ENCODE results near the gene ZNF440. TPM values are rescaled to one million over a fixed set of nuclear protein-coding genes. Genes with fewer than 3 reads are reported as not detected.
"Not testable (repeated sequence)": the region's sequence is repeated elsewhere in the genome, so short reads cannot be mapped to it uniquely, and the experiment has no call there.

ZNF440 gene
- total RNA-seq, 1 donor from 2014 or later: 22.2 TPM

DNA sequence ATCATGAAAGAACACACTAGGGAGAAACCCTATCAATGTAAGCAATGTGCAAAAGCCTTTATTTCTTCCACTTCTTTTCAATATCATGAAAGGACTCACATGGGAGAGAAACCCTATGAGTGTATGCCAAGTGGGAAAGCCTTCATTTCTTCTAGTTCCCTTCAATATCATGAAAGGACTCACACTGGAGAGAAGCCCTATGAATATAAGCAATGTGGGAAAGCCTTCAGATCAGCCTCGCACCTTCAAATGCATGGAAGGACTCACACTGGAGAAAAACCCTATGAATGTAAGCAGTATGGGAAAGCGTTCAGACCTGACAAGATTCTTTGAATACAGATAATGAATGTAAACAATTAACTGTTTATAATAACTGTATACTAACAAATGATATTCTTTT lies 19.5 kb downstream of the ZNF440 start:
- H3K9me3 Mint-ChIP-seq: peaks cover 39% of the 10 kb centered on the region
- H3K36me3 Mint-ChIP-seq (ENCODE audit: low read depth): peaks cover 80% of the 10 kb centered on the region
- no peak overlapping the region for H3K27ac Mint-ChIP-seq (ENCODE audit: unreplicated experiment)
- no peak overlapping the region for H3K4me3 Mint-ChIP-seq
- DNase-seq (ENCODE audit: low read depth, low spot score): no peak
- no peak for TF ChIP-seq CTCF (conservative IDR thresholded peaks at IDR 0.05)
- H3K27me3 Mint-ChIP-seq (ENCODE audit: low read depth): no peaks in the 10 kb centered on the region
- H3K4me1 Mint-ChIP-seq: no peaks in the 10 kb centered on the region

DNA sequence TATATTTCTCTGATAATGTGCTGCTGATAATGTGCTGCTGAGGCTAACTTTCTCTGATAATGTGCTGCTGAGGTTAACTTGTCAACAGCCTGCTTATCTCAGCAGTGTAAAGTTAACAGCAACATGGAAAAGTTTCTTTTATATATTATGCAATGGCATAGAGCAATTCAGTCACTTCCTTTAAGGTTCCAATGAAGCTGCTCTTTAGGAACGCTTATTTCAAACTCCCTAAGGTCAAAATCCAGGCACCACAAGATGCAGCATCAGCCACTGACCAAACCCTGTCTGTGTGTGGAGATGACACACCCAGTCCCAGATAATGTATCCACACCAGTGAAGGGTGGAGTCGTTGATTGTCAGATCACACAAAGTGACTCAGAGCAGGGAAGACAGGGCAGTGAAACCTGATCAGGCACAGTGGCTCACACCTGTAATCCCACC lies 21.6 kb downstream of the ZNF440 start:
- not testable (repeated sequence) for H3K4me3 Mint-ChIP-seq

GRCh38 chr19:11843722-11844121 lies 29.6 kb downstream of the ZNF440 start:
- Mint-ChIP-seq H3K36me3 (ENCODE audit: low read depth) (peaks cover under 1% of the 10 kb centered on the region), H3K4me1 (peaks cover 13% of the 10 kb centered on the region), H3K27ac (ENCODE audit: unreplicated experiment) (no peak overlapping the region), H3K9me3 (peaks cover 10% of the 10 kb centered on the region), H3K4me3 (no peak overlapping the region), H3K27me3 (ENCODE audit: low read depth) (no peaks in the 10 kb centered on the region)
- no peak for DNase-seq (ENCODE audit: low read depth, low spot score)
- TF ChIP-seq CTCF (conservative IDR thresholded peaks at IDR 0.05): no peak

More for the DNA sequence above, 21.6 kb downstream of the ZNF440 start:
- not testable (repeated sequence) for H3K27me3 Mint-ChIP-seq (ENCODE audit: low read depth); H3K4me1 Mint-ChIP-seq; DNase-seq (ENCODE audit: low read depth, low spot score); H3K27ac Mint-ChIP-seq (ENCODE audit: unreplicated experiment)
- Mint-ChIP-seq H3K9me3 (peaks cover 28% of the 10 kb centered on the region), H3K36me3 (ENCODE audit: low read depth) (peaks cover 63% of the 10 kb centered on the region)

GRCh38 chr19:11847615-11848014 lies 33.5 kb downstream of the ZNF440 start:
- not testable (repeated sequence) for H3K9me3 Mint-ChIP-seq; DNase-seq (ENCODE audit: low read depth, low spot score)

DNA sequence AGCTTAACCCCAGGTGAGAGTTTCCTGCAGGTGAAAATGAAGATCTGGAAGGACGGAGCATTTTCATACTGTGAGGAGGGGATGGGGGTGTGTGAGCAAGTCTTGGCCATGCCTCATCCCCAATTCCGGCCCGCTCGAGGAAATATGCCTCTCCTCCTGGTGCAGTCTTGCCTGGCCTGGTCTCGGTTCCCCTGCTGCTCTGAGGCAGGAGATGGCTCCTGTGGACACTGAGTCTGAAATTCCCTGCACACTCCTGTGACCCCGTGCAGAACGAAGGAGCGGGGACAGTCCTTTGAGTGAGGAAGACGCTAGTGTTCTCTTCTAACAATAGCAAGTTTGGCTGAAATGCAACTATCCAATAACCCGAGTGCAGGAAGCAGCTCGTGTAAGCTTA lies 34.1 kb downstream of the ZNF440 start:
- H3K27me3 Mint-ChIP-seq (ENCODE audit: low read depth): no peaks in the 10 kb centered on the region
- no peak for DNase-seq (ENCODE audit: low read depth, low spot score)
- peaks cover 6% of the 10 kb centered on the region for H3K9me3 Mint-ChIP-seq
- H3K36me3 Mint-ChIP-seq (ENCODE audit: low read depth): peaks cover 7% of the 10 kb centered on the region
- peak overlapping the region; percentile 88 for H3K4me3 Mint-ChIP-seq
- H3K4me1 Mint-ChIP-seq: peaks cover 20% of the 10 kb centered on the region
- TF ChIP-seq CTCF (conservative IDR thresholded peaks at IDR 0.05): no peak
- H3K27ac Mint-ChIP-seq (ENCODE audit: unreplicated experiment): no peak overlapping the region

More at GRCh38 chr19:11847615-11848014, 33.5 kb downstream of the ZNF440 start:
- Mint-ChIP-seq H3K4me3 (peak overlapping the region; percentile 47), H3K4me1 (peaks cover 20% of the 10 kb centered on the region), H3K27ac (ENCODE audit: unreplicated experiment) (peak overlapping the region; percentile 38)
- H3K27me3 Mint-ChIP-seq (ENCODE audit: low read depth); H3K36me3 Mint-ChIP-seq (ENCODE audit: low read depth): not testable (repeated sequence)

- TF ChIP-seq CTCF (conservative IDR thresholded peaks at IDR 0.05): no peak
- H3K9me3 Mint-ChIP-seq: peaks cover 3% of the 10 kb centered on the region
- peak within 1 kb of the TSS; percentile 91 for H3K27ac Mint-ChIP-seq (ENCODE audit: unreplicated experiment)
- H3K27me3 Mint-ChIP-seq (ENCODE audit: low read depth): no peaks in the 10 kb centered on the region
- H3K36me3 Mint-ChIP-seq (ENCODE audit: low read depth): peaks cover 7% of the 10 kb centered on the region
- H3K4me1 Mint-ChIP-seq: peaks cover 17% of the 10 kb centered on the region
- H3K4me3 Mint-ChIP-seq: peak within 1 kb of the TSS; percentile 88
- DNase-seq (ENCODE audit: low read depth, low spot score): peak; percentile 50
Observed at GRCh38 chr19:11848594-11849469, 34.8 kb downstream of the ZNF440 start, which contains the start of gene ZNF439. TSS of gene ZNF439 (plus strand) at chr19:11848726. CDS start at chr19:11848868, 142 bp downstream.

DNA sequence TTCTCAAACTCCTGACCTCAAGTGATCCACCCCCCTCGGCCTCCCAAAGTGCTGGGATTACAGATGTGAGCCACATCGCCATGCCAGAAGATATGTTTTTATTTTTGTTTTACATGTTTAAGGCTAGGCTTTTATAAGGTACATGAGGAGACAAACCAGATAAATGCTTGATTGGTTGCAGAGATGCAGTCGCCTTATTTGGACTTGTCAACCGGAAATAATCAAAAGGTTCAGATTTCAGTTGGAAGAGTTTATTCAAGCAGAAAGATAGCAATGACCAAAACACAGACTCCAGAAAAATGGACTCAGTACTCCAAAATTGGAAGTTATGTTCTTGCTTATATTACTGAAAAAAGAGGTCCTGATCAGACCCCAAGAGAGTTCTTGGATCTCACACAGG lies 36.2 kb downstream of the ZNF440 start:
- not testable (repeated sequence) for H3K4me3 Mint-ChIP-seq; H3K27me3 Mint-ChIP-seq (ENCODE audit: low read depth); H3K9me3 Mint-ChIP-seq; DNase-seq (ENCODE audit: low read depth, low spot score); H3K27ac Mint-ChIP-seq (ENCODE audit: unreplicated experiment)
- peaks cover 17% of the 10 kb centered on the region for H3K4me1 Mint-ChIP-seq
- H3K36me3 Mint-ChIP-seq (ENCODE audit: low read depth): peaks cover 13% of the 10 kb centered on the region

Measured in neural crest cell (in vitro differentiated cells).